T-helper 1 cell (primary cell): ENCODE data around the gene SNAPIN.

Source experiments
- DNase-seq, 5 donors: peaks; one replicate each; pipeline ENCODE4 v3.0.0-alpha.2; 2012 to 2020
- total RNA-seq, 4 donors: gene quantifications; one replicate each; lab custom pipeline; 2026; lab: John Stamatoyannopoulos, UW

Gene SNAPIN
- 7.0 to 12.8 (median 9.2) reads per million in 4 donors for total RNA-seq

- peak; percentile 70 to 91 (median 83) for DNase-seq
Observed at GRCh38 chr1:153658400-153659174, at the start of gene SNAPIN. SNAPIN (plus strand) TSS chr1:153658703; CDS start chr1:153658744, 41 bp downstream.

GRCh38 chr1:153608742-153609584, 49.5 kb upstream of the SNAPIN start:
- no peak for DNase-seq

GRCh38 chr1:153609585-153609907, 49.0 kb upstream of the SNAPIN start:
- no peak for DNase-seq

- DNase-seq, result no peak
Observed at GRCh38 chr1:153610334-153610733, 48.2 kb upstream of the SNAPIN start.

- no peak for DNase-seq
Observed at GRCh38 chr1:153610811-153611301, 47.6 kb upstream of the SNAPIN start.

- no peak for DNase-seq
Observed at GRCh38 chr1:153611356-153611755, 47.1 kb upstream of the SNAPIN start.

- no peak for DNase-seq
Observed at GRCh38 chr1:153612111-153612754, 46.3 kb upstream of the SNAPIN start.

GRCh38 chr1:153612755-153613331, 45.7 kb upstream of the SNAPIN start, which contains the start of gene S100A16:
S100A16 (minus strand) TSS chr1:153613137; CDS start chr1:153608151, 4,986 bp downstream.
- DNase-seq, result no peak

GRCh38 chr1:153613406-153613805, 45.1 kb upstream of the SNAPIN start:
- DNase-seq, result no peak

- no peak for DNase-seq
Observed at GRCh38 chr1:153614189-153614900, 44.2 kb upstream of the SNAPIN start.

GRCh38 chr1:153614906-153615305, 43.6 kb upstream of the SNAPIN start:
- no peak for DNase-seq

GRCh38 chr1:153615406-153615805, 43.1 kb upstream of the SNAPIN start:
- DNase-seq, result no peak

- no peak for DNase-seq
Observed at GRCh38 chr1:153616144-153616916, 42.2 kb upstream of the SNAPIN start, which contains the start of gene S100A14. S100A14 (minus strand) TSS chr1:153616325; CDS start chr1:153615858, 467 bp downstream.

GRCh38 chr1:153616917-153617311, 41.6 kb upstream of the SNAPIN start:
- no peak for DNase-seq

GRCh38 chr1:153617663-153618062, 40.8 kb upstream of the SNAPIN start:
- peak in 2 of 5 donors; percentile 40 to 65 for DNase-seq

- DNase-seq, result no peak
Observed at GRCh38 chr1:153619171-153619570, 39.3 kb upstream of the SNAPIN start.

GRCh38 chr1:153623101-153623500, 35.4 kb upstream of the SNAPIN start:
- no peak for DNase-seq

GRCh38 chr1:153624965-153625611, 33.4 kb upstream of the SNAPIN start:
- DNase-seq, result no peak

GRCh38 chr1:153626477-153626903, 32.0 kb upstream of the SNAPIN start:
- DNase-seq, result no peak
